Measurements from ENCODE around the gene SLC25A44. TPM values are rescaled to one million over a fixed set of nuclear protein-coding genes. Genes with fewer than 3 reads are reported as not detected.

The SLC25A44 gene
- total RNA-seq, 1 experiment from 2014 or later = 32.5 TPM

DNA sequence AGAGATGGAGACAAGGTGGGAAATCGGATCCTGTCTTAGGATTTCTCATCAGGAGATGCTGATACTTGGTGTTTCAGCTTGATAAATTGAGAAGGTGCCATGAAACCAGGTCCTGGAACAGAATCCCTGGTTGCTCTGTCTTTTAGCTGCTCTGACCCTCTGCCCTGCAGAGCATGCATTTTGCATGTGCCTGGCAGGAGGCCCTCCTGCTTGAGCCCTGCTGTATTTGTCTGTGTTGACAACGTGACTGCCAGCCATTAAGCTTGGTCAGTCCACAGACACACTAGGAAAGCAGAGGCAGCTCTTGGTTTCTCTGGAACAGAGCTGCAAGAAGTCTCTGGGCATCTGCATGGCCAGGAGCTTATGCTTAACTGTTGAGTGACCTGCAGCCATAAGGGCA lies 2.5 kb downstream of the SLC25A44 start:
- Mint-ChIP-seq H3K4me1 (ENCODE audit: low read depth, unreplicated experiment) (peaks cover 30% of the 10 kb centered on the region), H3K36me3 (ENCODE audit: insufficient read depth, unreplicated experiment) (peaks cover 17% of the 10 kb centered on the region), H3K4me3 (ENCODE audit: low read depth, unreplicated experiment) (no peak overlapping the region), H3K9me3 (ENCODE audit: low read depth, unreplicated experiment) (no peaks in the 10 kb centered on the region), H3K27ac (ENCODE audit: unreplicated experiment) (no peak overlapping the region), H3K27me3 (ENCODE audit: unreplicated experiment) (no peaks in the 10 kb centered on the region)
- CTCF ChIA-PET = interaction anchor here (0.8 kb wide), 1 partner anchor 17 kb away, joined by 4 read pairs; the partner anchor contains the start of gene PMF1
- BruUV-seq (replicated peaks) = no TSS peak
- intact Hi-C loops (cut with micrococcal nuclease; ENCODE audit: unreplicated experiment) = no loop called here
- DNase-seq = no peak
- TF ChIP-seq CTCF (IDR thresholded peaks at IDR 0.05; ENCODE audit: unreplicated experiment) = no peak

DNA sequence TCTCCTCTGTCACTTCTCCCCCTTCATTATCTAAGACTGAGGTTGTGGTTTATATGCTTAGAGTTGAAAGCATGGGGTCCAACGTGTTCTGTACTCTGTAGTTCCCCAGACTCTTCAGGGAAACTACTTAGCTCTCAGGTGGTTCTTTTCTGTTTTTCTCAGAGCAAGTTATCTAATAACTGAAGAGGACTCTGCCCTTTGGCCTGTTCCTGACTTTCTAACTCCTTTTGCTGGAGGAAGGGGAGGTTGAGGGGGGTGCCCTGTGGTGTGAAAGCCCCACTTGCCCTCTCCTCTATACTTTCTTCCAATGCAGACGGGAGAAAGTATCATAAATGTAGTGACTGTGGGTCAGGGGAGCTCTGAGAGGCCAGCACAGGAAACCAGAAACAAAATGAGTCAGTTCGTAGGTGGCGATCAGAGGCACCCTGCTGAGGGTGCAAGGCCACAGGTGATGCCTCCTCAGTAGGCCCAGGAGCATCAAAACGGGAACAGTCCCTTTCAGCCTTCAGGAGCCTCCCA lies 5.0 kb downstream of the SLC25A44 start:
- H3K27me3 Mint-ChIP-seq (ENCODE audit: unreplicated experiment) = no peaks in the 10 kb centered on the region
- CTCF ChIA-PET = interaction anchor here (0.6 to 0.8 kb wide), 3 partner anchors 9 to 273 kb away, joined by 3 to 5 read pairs (median 3); no protein-coding TSS in a partner anchor
- H3K9me3 Mint-ChIP-seq (ENCODE audit: low read depth, unreplicated experiment) = no peaks in the 10 kb centered on the region
- H3K36me3 Mint-ChIP-seq (ENCODE audit: insufficient read depth, unreplicated experiment) = peaks cover 7% of the 10 kb centered on the region
- intact Hi-C loops (cut with micrococcal nuclease; ENCODE audit: unreplicated experiment) = no loop called here
- no peak for DNase-seq
- no peak for TF ChIP-seq CTCF (IDR thresholded peaks at IDR 0.05; ENCODE audit: unreplicated experiment)
- H3K27ac Mint-ChIP-seq (ENCODE audit: unreplicated experiment) = no peak overlapping the region
- peaks cover 17% of the 10 kb centered on the region for H3K4me1 Mint-ChIP-seq (ENCODE audit: low read depth, unreplicated experiment)
- no TSS peak for BruUV-seq (replicated peaks)
- no peak overlapping the region for H3K4me3 Mint-ChIP-seq (ENCODE audit: low read depth, unreplicated experiment)

DNA sequence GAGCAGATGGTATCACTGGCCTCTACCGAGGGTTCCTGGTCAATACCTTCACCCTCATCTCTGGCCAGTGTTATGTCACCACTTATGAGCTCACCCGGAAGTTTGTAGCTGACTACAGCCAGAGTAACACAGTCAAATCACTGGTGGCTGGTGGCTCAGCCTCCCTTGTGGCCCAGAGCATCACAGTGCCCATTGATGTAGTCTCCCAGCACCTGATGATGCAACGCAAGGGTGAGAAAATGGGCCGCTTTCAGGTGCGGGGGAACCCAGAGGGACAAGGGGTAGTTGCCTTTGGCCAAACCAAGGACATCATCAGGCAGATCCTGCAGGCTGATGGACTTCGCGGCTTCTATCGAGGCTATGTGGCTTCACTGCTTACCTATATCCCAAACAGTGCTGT lies 6.1 kb downstream of the SLC25A44 start:
- Mint-ChIP-seq H3K9me3 (ENCODE audit: low read depth, unreplicated experiment) (no peaks in the 10 kb centered on the region), H3K4me1 (ENCODE audit: low read depth, unreplicated experiment) (peaks cover 11% of the 10 kb centered on the region), H3K4me3 (ENCODE audit: low read depth, unreplicated experiment) (no peak overlapping the region), H3K27ac (ENCODE audit: unreplicated experiment) (no peak overlapping the region), H3K27me3 (ENCODE audit: unreplicated experiment) (no peaks in the 10 kb centered on the region), H3K36me3 (ENCODE audit: insufficient read depth, unreplicated experiment) (no peaks in the 10 kb centered on the region)
- CTCF ChIA-PET = interaction anchor here (0.6 to 0.7 kb wide), 2 partner anchors 10 to 32 kb away, joined by 3 read pairs; no protein-coding TSS in a partner anchor
- TF ChIP-seq CTCF (IDR thresholded peaks at IDR 0.05; ENCODE audit: unreplicated experiment) = no peak
- BruUV-seq (replicated peaks) = no TSS peak
- intact Hi-C loops (cut with micrococcal nuclease; ENCODE audit: unreplicated experiment) = no loop called here
- no peak for DNase-seq

DNA sequence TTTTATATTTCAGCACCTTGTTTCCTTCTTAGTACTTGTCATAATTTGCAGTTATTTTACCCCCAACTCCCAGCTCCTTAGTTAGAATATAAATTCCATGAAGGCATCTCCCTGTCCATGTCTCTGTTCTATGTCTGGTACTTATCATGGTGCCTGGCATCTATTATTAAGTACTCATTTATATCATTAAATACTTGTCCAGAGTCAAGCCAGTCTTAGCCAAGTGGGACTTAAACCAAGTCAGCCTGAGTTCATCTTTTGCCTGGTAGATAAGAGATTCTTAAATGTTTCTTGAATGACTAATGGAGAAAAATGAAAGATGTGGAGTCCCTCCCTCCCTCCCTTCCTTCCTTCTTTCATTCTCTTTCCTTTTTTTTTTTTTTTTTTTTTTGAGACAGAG lies 9.4 kb downstream of the SLC25A44 start:
- no peak overlapping the region for H3K27ac Mint-ChIP-seq (ENCODE audit: unreplicated experiment)
- H3K36me3 Mint-ChIP-seq (ENCODE audit: insufficient read depth, unreplicated experiment) = peaks cover 5% of the 10 kb centered on the region
- H3K4me1 Mint-ChIP-seq (ENCODE audit: low read depth, unreplicated experiment) = peaks cover 9% of the 10 kb centered on the region
- BruUV-seq (replicated peaks) = no TSS peak
- no peak for TF ChIP-seq CTCF (IDR thresholded peaks at IDR 0.05; ENCODE audit: unreplicated experiment)
- H3K4me3 Mint-ChIP-seq (ENCODE audit: low read depth, unreplicated experiment) = no peak overlapping the region
- no peaks in the 10 kb centered on the region for H3K27me3 Mint-ChIP-seq (ENCODE audit: unreplicated experiment)
- CTCF ChIA-PET = no interaction called here
- no peak for DNase-seq
- H3K9me3 Mint-ChIP-seq (ENCODE audit: low read depth, unreplicated experiment) = no peaks in the 10 kb centered on the region
- intact Hi-C loops (cut with micrococcal nuclease; ENCODE audit: unreplicated experiment) = no loop called here

All from Calu3 (cell line).